HG02973 (cell line): ENCODE results near the gene POU6F2.

Experiments used
- ATAC-seq: cut with Tn5 transposase; IDR thresholded peaks from one replicate; pipeline ENCODE4 v1.9.1; 2021; ENCODE audit warnings: moderate library complexity; ENCODE audit not compliant: unreplicated experiment

The POU6F2 gene

DNA sequence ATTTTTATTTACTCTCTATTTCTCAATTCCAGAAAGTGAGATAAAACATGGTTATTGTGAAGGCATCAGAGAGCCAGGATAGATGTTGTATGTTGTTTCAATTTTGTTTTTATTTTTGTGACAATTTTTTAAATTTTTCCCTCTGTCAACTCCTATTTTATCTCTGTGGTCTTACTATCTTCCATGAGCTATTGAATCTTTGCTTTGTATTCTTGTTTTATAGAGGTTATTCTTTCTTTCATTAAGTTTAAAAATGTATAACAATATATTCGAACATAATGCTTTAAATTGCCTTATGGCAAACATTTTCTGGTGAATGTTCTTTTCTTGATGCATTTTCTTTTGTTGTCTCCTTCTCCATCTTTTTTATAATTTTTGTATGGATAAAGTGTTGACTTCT is 78.4 kb downstream of the POU6F2 start:
- no peak for ATAC-seq

DNA sequence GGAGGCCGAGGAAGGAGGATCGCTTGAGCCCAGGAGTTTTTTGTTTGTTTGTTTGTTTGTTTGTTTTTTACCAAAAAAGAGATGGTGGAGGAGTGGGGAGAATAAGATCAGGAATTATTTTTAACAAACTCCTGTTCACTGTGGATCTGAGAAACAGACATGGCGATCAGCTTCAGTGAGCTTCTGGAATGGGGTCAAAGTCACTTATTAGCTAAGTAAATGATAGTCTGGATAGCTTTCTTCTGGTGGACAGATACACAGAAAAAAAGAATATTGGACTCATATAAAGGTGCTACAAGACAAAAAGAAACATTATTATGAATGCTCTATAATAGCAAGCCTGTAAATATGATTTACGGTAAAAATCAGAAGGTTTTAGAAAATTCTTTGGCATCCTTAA is 85.1 kb downstream of the POU6F2 start:
- ATAC-seq, result no peak

DNA sequence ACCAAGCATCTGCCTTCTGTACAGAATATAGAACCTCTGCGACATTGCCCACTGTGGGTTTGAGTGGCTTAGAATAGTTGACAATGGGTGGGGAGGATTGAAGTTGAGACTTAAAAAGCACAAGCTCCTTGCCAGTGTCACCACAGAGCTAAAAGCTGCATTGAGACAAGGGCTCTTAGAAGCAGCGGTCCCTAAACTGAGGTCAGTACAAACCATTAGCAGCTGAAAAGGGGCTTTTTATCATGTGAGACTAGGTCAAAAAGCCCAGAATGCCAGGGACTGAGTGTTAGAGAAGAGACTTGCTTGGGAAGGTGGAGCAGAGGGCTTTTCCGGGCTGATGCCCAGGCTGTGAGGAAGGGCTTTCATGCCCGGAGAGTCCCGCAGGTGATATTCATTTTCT is 91.3 kb downstream of the POU6F2 start:
- no peak for ATAC-seq

DNA sequence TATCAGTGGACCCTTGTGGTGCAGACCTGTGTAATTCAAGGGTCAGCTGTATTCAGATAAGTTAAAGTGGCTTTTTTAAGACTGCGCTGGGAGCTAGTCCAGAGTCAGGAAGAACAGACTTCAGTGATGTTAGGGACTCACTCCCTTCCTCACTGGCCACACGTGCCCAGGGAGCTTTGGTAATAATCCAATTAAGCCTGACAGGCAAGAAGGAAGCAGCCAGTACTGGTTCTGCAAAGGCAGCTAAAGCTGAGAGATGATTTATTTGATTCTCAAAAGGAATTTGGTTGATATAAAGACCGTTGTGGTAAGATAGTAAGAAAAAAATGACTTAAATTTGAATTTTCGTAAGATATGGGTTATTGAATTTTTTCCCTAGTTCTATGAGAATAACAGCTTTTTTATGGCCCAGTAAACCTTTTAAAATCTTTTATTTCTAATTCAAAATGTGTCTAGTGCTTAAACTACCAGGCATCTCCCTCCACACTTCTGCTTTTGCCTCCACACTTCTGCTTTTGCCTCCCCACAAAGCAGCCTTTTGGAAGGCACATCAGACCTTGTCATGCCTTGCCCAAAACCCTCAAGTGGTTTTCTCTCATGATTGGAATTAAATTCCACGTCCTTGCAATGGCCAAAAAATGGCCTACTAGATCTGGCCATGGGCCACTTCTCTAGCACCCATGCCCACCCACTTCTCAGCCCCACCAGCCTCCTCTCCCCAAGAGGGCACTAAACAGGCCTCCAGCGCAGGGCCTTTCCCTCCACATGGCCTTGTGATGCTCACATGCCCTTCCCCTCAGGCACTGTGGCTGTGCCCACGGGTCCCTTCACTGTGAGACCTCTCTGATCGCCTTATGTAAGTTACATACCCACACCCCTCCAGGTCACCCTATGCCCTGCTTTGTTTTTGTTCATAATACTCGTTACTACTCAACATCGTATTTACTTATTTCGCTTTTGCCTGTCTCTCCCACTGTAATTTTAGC is 92.5 kb downstream of the POU6F2 start:
- no peak for ATAC-seq

DNA sequence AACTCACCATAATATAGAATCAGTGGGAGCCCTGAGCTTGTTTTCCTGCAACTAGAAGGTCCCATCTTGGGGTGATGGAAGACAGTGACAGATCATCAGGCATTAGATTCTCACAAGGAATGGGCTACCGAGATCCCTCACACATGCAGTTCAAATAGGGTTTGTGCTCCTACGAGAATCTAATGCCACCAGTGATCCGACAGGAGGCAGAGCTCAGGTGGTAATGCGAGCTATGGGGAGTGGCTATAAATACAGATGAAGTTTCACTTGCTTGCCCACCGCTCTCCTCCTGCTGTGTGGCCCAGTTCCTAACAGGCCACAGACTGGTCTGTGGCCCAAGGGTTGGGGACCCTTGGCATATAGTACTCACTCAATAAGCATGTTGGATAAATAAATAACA is 93.4 kb downstream of the POU6F2 start:
- no peak for ATAC-seq

DNA sequence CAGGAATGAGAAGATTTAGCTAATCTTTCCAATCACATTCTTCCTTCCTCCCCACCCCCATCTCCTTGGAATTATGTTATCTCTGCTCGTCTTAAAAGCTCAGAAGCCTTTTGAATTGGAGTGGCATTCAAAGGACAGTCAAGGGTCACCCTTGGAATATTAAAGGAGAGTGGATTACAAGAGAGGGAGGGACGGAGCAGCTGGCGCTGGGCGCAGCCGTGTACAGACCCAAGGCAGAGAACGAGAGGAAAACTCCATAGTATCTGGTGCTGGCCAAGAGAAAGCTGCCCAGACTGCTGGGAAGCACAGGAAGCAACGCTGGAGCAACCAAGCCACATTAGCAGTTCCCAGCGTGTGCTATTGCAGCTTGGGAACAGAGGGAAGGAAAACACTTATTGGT is 95.7 kb downstream of the POU6F2 start:
- no peak for ATAC-seq

DNA sequence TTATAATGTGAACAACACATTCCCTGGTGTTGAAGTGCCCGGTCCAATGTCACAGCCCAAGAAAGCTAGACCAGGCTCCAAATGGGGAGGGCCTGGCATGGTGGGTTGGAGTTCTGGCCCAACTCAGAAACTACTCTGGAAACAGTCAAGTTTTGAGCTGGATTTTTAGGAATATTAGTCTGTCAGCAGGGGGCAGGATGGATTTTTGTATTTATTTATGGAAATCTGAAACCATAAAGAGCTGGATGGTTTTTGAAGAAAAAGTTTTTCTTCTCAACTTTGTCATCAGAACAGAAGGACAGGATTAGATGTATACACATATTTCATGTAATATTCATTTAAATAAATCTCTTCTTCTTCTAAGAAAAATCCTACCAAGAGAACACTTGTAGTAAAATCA is 97.5 kb downstream of the POU6F2 start:
- ATAC-seq, result no peak

DNA sequence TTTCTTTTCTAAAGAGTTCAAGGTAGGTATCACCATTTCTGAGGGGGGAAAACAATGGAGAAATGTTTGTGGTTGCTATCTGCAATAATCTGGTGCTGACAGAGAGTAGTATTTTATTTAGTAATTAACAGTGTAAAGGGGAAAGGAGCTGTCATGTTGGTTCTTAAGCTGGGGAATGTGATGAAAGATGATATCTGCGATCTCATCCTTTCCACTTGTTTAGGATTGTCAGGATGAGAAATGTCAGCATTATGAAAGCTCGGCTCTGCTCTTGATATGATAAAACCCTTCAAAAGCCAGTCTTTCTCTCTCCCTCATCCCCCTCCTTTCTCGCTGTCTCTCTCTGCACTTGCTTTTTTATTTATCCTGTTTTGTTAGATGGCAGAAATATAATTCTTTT is 106.1 kb downstream of the POU6F2 start:
- no peak for ATAC-seq

DNA sequence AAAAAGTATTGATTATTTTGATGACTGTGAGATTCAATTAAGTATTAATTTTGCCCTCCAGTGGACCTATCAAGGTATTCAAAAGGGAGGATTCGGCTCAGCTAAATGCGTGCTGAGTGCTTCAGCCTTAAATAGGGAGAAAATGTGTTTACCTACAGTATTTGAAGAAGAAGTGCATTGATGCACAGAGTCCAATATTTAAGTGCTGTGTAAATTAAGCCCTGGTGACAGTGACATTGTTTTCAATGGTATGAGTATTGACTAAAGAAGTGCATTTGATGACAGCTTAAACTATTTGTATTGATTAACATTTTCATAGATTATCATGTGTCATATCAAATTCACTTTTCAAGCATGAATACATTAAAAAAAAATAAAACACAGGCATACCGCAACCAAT is 106.6 kb downstream of the POU6F2 start:
- ATAC-seq, result no peak

DNA sequence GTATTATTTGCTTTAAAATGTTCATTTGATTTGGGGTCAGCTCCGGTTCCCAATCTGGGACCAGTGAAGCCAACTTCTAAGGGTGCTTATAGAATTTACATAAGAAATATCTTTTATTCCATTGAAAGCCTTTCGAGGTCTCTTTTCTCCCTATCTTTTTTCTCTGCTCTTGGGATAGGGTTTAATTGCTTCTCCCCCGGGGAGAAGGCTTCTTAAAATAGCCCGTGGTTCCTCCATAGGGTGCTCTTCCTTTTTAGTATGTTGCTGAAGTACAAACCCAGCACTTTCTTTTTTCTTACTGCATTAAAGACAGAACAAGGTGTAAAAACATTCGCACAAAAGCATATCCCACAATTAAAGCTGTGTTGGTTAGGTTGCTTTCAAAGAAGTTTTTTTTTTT is 107.5 kb downstream of the POU6F2 start:
- ATAC-seq, result no peak

DNA sequence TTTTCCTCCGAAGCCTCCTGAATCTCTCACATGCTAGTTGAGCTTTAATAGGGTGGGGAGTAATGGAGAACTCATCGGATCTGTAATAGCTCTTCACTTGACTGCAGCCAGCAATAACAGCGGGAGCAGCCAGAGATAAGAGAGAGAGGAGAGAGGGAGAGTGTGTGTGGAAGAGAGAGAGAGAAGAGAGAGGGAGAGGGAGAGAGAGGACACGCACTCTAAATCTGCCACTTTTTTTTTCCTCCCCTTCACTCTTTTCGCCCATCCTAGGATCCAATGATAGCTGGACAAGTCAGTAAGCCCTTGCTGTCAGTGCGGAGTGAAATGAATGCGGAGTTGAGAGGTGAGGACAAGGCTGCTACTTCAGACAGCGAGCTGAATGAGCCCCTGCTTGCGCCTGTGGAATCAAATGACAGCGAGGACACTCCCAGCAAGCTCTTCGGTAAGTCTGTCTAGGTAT is 107.9 kb downstream of the POU6F2 start:
- no peak for ATAC-seq

DNA sequence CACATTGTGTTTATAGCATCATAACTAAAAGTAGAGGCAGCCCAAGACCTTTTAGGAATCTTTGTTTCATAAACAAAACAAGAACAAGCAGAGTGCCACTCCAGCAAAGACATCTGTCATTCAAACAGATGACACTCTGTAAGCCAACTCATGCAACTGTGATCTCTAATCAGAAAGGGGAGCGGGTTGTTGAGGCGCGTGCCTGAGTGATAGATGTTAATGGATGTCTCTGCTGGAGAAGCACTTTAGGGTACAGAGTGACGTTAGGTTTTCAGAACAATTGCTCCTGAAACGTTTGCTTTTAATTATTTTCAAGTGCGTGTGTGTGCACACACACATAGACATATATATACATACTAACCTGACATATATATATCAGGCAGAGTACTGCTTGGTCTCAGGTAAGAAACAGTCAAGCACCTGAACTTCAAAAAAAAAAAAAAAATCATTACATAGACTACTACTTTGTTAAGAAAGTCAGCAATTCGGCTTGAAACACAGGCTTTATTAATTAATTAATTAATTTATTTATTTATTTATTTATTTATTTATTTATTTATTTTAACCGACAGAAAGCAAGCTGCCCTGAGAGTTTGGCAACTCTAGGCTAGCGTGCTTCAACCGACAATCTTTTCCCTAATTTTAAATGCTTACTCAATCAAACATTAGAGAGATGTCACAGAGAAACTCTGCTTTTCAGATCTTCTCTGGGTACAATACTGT is 109.1 kb downstream of the POU6F2 start:
- ATAC-seq, result no peak

DNA sequence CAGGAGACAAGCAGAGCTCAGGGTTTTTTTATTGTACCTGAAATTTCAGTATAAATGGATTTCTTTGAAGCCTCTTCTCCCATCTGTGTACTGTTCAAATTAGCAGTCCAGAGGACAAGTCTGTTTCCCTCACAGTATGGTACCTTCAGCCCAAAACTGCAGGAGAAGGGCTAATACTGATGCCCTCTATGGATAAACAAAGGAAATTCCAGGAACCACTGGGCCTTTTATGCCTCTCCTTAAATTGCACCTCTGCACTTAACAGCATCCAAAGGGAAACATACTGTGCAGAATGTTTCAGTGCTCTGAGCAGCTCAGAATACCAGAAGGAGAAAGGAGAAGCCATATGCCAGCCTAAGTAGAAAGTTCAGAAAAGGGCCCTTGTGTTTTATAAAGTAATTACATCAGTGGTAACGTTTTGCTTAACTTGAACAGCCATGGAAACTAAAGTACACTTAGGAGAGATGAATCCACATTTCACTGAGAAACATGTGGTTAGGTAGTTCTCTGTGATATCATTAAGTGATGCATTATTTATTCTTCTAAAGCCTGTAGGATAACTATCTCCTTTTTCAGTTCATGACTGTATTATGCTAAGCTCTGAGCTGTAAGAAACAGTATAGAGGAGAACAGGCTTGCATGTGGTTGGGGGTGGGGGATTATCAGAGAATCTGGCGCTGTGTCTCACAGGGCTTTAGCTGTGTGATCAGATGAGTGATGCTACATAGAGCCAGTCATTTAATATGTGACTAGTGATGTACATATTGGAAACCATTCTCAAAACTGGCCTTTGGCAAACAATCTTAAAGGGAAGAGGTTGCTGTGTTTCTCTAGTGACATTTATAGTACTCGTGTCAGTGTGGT is 111.3 kb downstream of the POU6F2 start:
- ATAC-seq, result no peak

DNA sequence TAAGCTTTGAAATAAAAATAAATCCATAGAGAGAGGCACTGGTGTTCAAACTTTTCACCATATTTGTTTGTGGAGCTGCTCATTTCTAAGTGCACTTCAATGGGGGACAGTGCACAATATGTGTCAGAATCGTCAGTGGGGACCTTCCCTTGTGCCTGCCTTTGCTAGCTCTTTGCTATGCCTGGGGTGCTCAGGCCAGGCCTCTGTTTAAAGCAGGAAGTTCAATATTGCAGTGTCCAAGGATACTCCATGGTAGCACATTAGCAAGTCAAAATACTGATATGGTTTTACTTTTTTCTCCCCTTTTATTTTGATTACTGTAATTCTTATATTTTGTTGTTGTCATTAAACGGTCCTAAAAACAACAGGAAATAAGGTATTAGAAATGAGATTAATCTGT is 113.4 kb downstream of the POU6F2 start:
- ATAC-seq, result no peak

DNA sequence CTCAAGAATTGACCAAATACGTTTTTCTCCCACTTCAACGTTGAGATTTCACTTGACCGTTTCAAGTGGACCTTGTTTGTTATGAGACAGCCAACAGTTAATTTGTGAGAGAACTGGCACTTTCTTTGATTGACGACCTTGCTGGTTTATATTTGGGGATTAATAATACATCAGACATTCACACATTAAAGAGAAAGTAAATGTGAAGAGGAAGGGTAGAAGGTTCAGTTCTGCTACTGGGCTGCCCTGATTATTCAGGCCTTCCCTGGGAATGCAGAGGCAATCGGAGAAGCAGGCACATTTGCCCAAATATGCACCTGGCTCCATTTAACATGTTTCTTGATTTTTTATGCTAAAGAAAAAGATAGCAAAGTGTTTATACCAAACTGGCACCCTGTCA is 114.1 kb downstream of the POU6F2 start:
- no peak for ATAC-seq

DNA sequence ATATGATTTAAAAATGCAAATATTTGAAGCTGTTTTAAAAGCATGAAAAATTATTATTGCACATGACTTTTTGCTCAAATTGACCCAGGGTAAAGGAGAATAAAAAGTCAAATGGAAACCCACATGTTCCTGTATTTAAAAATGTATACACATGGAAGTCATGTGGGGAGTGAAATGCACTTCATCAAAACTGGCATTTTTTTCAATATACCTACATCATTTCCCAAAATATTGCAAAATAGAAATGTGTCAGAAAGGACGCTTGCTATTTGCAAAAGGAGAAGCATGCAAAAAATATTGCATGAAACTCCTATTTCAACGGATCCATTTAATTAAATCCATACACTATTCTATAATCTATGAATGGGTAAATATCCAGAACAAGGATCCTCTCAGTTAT is 117.0 kb downstream of the POU6F2 start:
- ATAC-seq, result no peak

DNA sequence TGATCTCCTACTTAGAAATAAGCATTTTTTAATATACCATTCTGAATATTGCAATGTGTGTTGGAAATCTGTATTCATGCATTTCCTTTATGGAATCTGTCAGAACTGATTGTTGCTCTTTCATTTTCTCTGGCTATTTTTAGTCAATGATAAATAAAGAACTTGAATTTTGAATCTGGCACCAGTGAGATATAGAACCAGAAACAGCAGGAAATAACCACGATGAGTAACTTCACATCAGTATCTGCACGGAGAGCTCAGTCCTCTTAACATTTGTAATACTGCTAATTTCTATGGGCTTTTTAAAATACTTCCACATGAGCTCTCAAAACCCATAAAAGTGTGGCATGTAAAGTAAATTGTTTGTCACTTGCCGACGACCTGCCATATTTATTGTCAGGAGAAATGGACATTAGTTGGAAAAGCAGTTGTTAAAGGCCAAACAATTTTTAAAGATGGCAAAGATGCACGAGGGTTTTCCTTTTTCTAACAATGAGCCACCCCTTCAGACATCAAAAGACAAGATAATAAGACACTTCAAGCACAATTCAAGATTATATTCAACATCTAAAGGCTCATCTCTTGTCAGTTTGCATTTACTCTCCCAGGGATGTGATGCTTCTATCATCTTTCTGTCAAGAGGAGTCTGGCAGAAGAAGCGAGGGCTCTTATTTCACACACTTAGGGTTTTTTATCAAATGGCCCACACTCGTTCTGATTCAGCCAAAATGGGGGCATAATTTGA is 118.3 kb downstream of the POU6F2 start:
- no peak for ATAC-seq

DNA sequence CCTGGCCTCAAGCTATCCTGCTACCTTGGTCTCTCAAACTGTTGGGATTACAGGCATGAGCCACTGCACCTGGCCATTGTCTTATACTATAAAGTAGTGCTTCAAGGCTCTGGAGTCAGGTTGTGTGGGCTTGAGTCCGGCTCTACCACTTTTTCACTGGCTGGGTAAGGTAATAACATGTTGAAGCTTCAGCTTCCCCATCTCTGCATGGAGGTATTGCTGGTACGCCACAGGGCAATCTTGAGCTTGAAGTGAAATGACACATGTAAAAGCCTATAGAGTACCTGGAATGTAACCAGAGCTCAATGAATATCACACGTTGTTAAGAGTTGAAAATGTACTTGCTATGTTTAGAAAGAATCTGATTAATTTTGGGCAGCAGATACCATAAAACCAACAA is 120.8 kb downstream of the POU6F2 start:
- ATAC-seq, result no peak

DNA sequence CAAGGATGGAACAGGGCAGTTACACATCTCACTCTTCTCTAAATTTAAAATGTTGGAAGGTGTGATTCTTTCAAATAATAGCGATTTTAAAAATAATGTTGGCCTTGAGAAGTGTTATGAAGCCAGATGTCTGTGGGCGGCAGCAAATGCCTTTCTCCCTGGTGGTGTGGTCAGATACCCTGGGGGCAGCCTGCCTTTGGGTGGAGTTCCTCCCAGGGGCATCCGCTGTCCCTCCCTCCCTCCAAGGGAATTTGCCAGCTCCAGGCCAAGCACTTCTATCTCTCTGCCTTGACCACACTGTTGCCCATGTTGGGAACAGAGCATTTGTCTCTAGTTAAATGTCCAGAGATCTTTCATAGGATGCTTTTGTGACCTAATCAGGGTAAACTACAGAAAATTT is 121.4 kb downstream of the POU6F2 start:
- no peak for ATAC-seq

DNA sequence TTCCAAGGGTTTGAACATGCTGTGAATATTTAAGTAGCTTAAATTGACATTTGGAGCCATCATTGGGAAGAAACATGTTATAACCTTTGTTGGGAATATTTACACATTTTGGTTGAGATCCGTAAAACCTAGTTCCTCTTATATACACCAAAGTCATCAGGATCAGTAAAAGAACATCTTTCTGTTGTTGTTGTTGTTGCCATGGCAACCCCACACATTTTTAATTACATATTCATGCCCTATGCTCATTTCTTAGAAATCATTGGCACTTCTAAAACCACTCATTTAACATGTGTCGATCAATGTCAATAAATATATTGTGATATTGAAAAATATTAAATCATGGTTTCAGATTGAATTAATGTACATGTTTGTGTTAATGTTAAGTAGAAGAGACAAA is 122.6 kb downstream of the POU6F2 start:
- ATAC-seq, result no peak

DNA sequence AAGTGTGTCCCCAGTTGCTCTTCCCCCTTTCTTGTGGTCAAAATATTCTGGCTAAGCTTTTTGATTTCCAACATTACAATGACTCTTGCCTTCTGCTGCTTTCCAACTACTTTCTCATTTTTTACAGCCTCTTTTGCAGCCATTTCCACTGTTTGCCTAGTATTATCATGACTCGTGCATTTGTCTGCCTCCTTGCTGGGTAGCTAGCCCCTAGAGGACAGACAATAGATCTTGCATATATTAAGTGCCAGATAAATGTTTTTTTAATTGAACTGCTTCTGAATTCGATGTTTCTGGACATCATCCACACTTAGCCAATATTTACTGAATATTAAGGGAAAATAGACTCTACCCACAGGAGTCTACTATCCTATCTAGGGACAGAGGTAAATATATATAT is 124.5 kb downstream of the POU6F2 start:
- ATAC-seq, result no peak
